Stimulated activated naive B cell treated with anti-CD40 and anti-IgM and Interleukin-4, amounts not matched to agents 10 μg/mL and 1 μg/mL and 100 μg/mL, for 72 hours (primary cell): ENCODE measurements around the gene SLC25A12.
"Not testable (repeated sequence)": the region's sequence is repeated elsewhere in the genome, so short reads cannot be mapped to it uniquely, and the experiment has no call there.

Source experiments
- ATAC-seq, 2 donors: fragments of 150-1000 bp; cut with Tn5 transposase; replicated peaks; 2 replicates each; pipeline ENCODE4 v1.10.0; 2021; ENCODE audit warnings: moderate library complexity in 1 of 2
- DNase-seq: peaks from one replicate; pipeline ENCODE4 v3.0.0; 2021
- H3K27ac Mint-ChIP-seq: one replicate; pipeline ENCODE4 v1.8.0; 2022; ENCODE audit warnings: mild to moderate bottlenecking, mixed read lengths
- H3K27me3 Mint-ChIP-seq, 2 donors: one replicate each; pipeline ENCODE4 v1.8.0; 2022; ENCODE audit warnings: mixed read lengths in 2 of 2
- H3K36me3 Mint-ChIP-seq, 2 donors: one replicate each; pipeline ENCODE4 v1.8.0; 2022; ENCODE audit warnings: mixed read lengths in 2 of 2, mild to moderate bottlenecking in 1 of 2
- H3K4me1 Mint-ChIP-seq, 2 donors: one replicate each; pipeline ENCODE4 v1.8.0; 2022; ENCODE audit warnings: mixed read lengths in 2 of 2, mild to moderate bottlenecking in 1 of 2
- H3K4me3 Mint-ChIP-seq, 2 donors: one replicate each; pipeline ENCODE4 v1.8.0; 2022; ENCODE audit warnings: mild to moderate bottlenecking in 2 of 2, mixed read lengths in 2 of 2, moderate library complexity in 1 of 2
- H3K9me3 Mint-ChIP-seq, 2 donors: one replicate each; pipeline ENCODE4 v1.8.0; 2022; ENCODE audit warnings: mixed read lengths in 2 of 2, mild to moderate bottlenecking in 1 of 2

Gene SLC25A12

GRCh38 chr2:171772373-171772772, 121.7 kb downstream of the SLC25A12 start:
- peaks cover 2 to 8% of the 10 kb centered on the region in 2 donors for H3K9me3 Mint-ChIP-seq
- peaks cover 25 to 36% of the 10 kb centered on the region in 2 donors for H3K36me3 Mint-ChIP-seq
- DNase-seq: no peak
- no peak overlapping the region for H3K4me3 Mint-ChIP-seq
- no peak overlapping the region for H3K27ac Mint-ChIP-seq
- no peaks in the 10 kb centered on the region for H3K4me1 Mint-ChIP-seq
- no peak for ATAC-seq
- H3K27me3 Mint-ChIP-seq: no peaks in the 10 kb centered on the region

GRCh38 chr2:171771463-171771862, 122.6 kb downstream of the SLC25A12 start:
- no peak overlapping the region for H3K4me3 Mint-ChIP-seq
- H3K27me3 Mint-ChIP-seq: no peaks in the 10 kb centered on the region
- H3K4me1 Mint-ChIP-seq: no peaks in the 10 kb centered on the region
- no peak overlapping the region for H3K27ac Mint-ChIP-seq
- no peak for ATAC-seq
- peaks cover 2 to 8% of the 10 kb centered on the region in 2 donors for H3K9me3 Mint-ChIP-seq
- DNase-seq: no peak
- peaks cover 28 to 41% of the 10 kb centered on the region in 2 donors for H3K36me3 Mint-ChIP-seq

- ATAC-seq (no peak), DNase-seq (no peak)
- no peaks in the 10 kb centered on the region for H3K27me3 Mint-ChIP-seq
- H3K27ac Mint-ChIP-seq: no peak overlapping the region
- H3K4me3 Mint-ChIP-seq: no peak overlapping the region
- H3K9me3 Mint-ChIP-seq: peaks cover 6 to 7% of the 10 kb centered on the region in 2 donors
- peaks cover 47% of the 10 kb centered on the region in 2 donors for H3K36me3 Mint-ChIP-seq
- no peaks in the 10 kb centered on the region for H3K4me1 Mint-ChIP-seq
Measured at GRCh38 chr2:171763602-171764001, 130.4 kb downstream of the SLC25A12 start.

GRCh38 chr2:171762879-171763573, 131.0 kb downstream of the SLC25A12 start:
- H3K27ac Mint-ChIP-seq: no peak overlapping the region
- H3K9me3 Mint-ChIP-seq: peaks cover 9 to 11% of the 10 kb centered on the region in 2 donors
- H3K36me3 Mint-ChIP-seq: peaks cover 53% of the 10 kb centered on the region in 2 donors
- no peak overlapping the region for H3K4me3 Mint-ChIP-seq
- DNase-seq (no peak), ATAC-seq (no peak)
- H3K27me3 Mint-ChIP-seq: no peaks in the 10 kb centered on the region
- no peaks in the 10 kb centered on the region for H3K4me1 Mint-ChIP-seq

- H3K27ac Mint-ChIP-seq, H3K4me3 Mint-ChIP-seq, ATAC-seq, DNase-seq, H3K4me1 Mint-ChIP-seq, H3K27me3 Mint-ChIP-seq: not testable (repeated sequence)
- Mint-ChIP-seq H3K36me3 (peaks cover 52 to 62% of the 10 kb centered on the region in 2 donors), H3K9me3 (peaks cover 11 to 15% of the 10 kb centered on the region in 2 donors)
Measured at GRCh38 chr2:171761176-171761575, 132.9 kb downstream of the SLC25A12 start.

GRCh38 chr2:171758762-171759161, 135.3 kb downstream of the SLC25A12 start:
- not testable (repeated sequence) for H3K27me3 Mint-ChIP-seq, H3K4me3 Mint-ChIP-seq, H3K27ac Mint-ChIP-seq, H3K4me1 Mint-ChIP-seq, DNase-seq, ATAC-seq
- H3K36me3 Mint-ChIP-seq: peaks cover 55 to 72% of the 10 kb centered on the region in 2 donors
- H3K9me3 Mint-ChIP-seq: peaks cover 12 to 20% of the 10 kb centered on the region in 2 donors

GRCh38 chr2:171754254-171754939, 139.6 kb downstream of the SLC25A12 start:
- no peak overlapping the region for H3K4me3 Mint-ChIP-seq
- H3K9me3 Mint-ChIP-seq: peaks cover 7 to 13% of the 10 kb centered on the region in 2 donors
- H3K4me1 Mint-ChIP-seq: no peaks in the 10 kb centered on the region
- DNase-seq (no peak), ATAC-seq (no peak)
- peaks cover 27 to 46% of the 10 kb centered on the region in 2 donors for H3K36me3 Mint-ChIP-seq
- no peaks in the 10 kb centered on the region for H3K27me3 Mint-ChIP-seq
- no peak overlapping the region for H3K27ac Mint-ChIP-seq

GRCh38 chr2:171747371-171747770, 146.7 kb downstream of the SLC25A12 start:
- peaks cover 18 to 33% of the 10 kb centered on the region in 2 donors for H3K36me3 Mint-ChIP-seq
- ATAC-seq (no peak), DNase-seq (no peak)
- H3K4me1 Mint-ChIP-seq: peaks cover 10 to 14% of the 10 kb centered on the region in 2 donors
- H3K27me3 Mint-ChIP-seq: no peaks in the 10 kb centered on the region
- no peak overlapping the region for H3K27ac Mint-ChIP-seq
- no peak overlapping the region for H3K4me3 Mint-ChIP-seq
- H3K9me3 Mint-ChIP-seq: no peaks in the 10 kb centered on the region

- Mint-ChIP-seq H3K27me3 (no peaks in the 10 kb centered on the region), H3K27ac (no peak overlapping the region), H3K4me1 (peaks cover 13 to 27% of the 10 kb centered on the region in 2 donors), H3K36me3 (peaks cover 23 to 45% of the 10 kb centered on the region in 2 donors), H3K9me3 (peaks cover 0 to 1% of the 10 kb centered on the region in 2 donors), H3K4me3 (no peak overlapping the region)
- DNase-seq (no peak), ATAC-seq (no peak)
Measured at GRCh38 chr2:171745806-171746205, 148.2 kb downstream of the SLC25A12 start.

- DNase-seq: no peak
- Mint-ChIP-seq H3K27ac (no peak overlapping the region), H3K27me3 (no peaks in the 10 kb centered on the region), H3K4me3 (no peak overlapping the region), H3K36me3 (peaks cover 28 to 52% of the 10 kb centered on the region in 2 donors), H3K4me1 (peaks cover 14 to 34% of the 10 kb centered on the region in 2 donors), H3K9me3 (peaks cover 0 to 2% of the 10 kb centered on the region in 2 donors)
- no peak for ATAC-seq
Measured at GRCh38 chr2:171745141-171745540, 148.9 kb downstream of the SLC25A12 start.

- DNase-seq: no peak
- peaks cover 14 to 38% of the 10 kb centered on the region in 2 donors for H3K4me1 Mint-ChIP-seq
- H3K4me3 Mint-ChIP-seq: no peak overlapping the region
- ATAC-seq: no peak
- no peak overlapping the region for H3K27ac Mint-ChIP-seq
- no peaks in the 10 kb centered on the region for H3K27me3 Mint-ChIP-seq
- peaks cover 0 to 2% of the 10 kb centered on the region in 2 donors for H3K9me3 Mint-ChIP-seq
- peaks cover 32 to 57% of the 10 kb centered on the region in 2 donors for H3K36me3 Mint-ChIP-seq
Measured at GRCh38 chr2:171742760-171743159, 151.3 kb downstream of the SLC25A12 start.

- DNase-seq (no peak), ATAC-seq (peak; percentile 83 to 86)
- Mint-ChIP-seq H3K4me1 (peaks cover 14 to 38% of the 10 kb centered on the region in 2 donors), H3K27me3 (no peaks in the 10 kb centered on the region), H3K4me3 (no peak overlapping the region), H3K36me3 (peaks cover 38 to 68% of the 10 kb centered on the region in 2 donors), H3K27ac (no peak overlapping the region), H3K9me3 (peaks cover 0 to 2% of the 10 kb centered on the region in 2 donors)
Measured at GRCh38 chr2:171741189-171741588, 152.9 kb downstream of the SLC25A12 start.

- DNase-seq (no peak), ATAC-seq (no peak)
- H3K36me3 Mint-ChIP-seq: peaks cover 50 to 79% of the 10 kb centered on the region in 2 donors
- H3K4me3 Mint-ChIP-seq: no peak overlapping the region
- H3K4me1 Mint-ChIP-seq: peaks cover 4 to 14% of the 10 kb centered on the region in 2 donors
- H3K27ac Mint-ChIP-seq: no peak overlapping the region
- no peaks in the 10 kb centered on the region for H3K27me3 Mint-ChIP-seq
- peaks cover 0 to 2% of the 10 kb centered on the region in 2 donors for H3K9me3 Mint-ChIP-seq
Measured at GRCh38 chr2:171735991-171736710, 157.9 kb downstream of the SLC25A12 start.
